Esophagus muscularis mucosa (tissue), 4 donors: ENCODE data around the gene TACC2. TPM values are rescaled to one million over a fixed set of nuclear protein-coding genes. Genes with fewer than 3 reads are reported as not detected.

Source experiments
- DNase-seq: peaks from one replicate; pipeline ENCODE4 v3.0.0-alpha.2; 2017; ENCODE audit errors: extremely low spot score
- H3K27ac ChIP-seq, 4 donors: fragments of 200-600 bp; sonication (generic); replicated peaks in 1 of 4; 1 replicate in 3 of 4; 2 replicates in 1 of 4; pipeline ENCODE4 v1.5.1; 2016 to 2019; ENCODE audit warnings: mild to moderate bottlenecking in 1 of 4
- H3K27me3 ChIP-seq, 4 donors: fragments of 200-600 bp; sonication (generic); one replicate each; pipeline versions ENCODE4 v1.5.1 to v1.6.0; 2016 to 2019
- H3K36me3 ChIP-seq, 4 donors: fragments of 200-600 bp; sonication (generic); one replicate each; pipeline ENCODE4 v1.5.1; 2016 to 2019
- H3K4me1 ChIP-seq, 4 donors: fragments of 200-600 bp; sonication (generic); one replicate each; pipeline ENCODE4 v1.5.1; 2016 to 2019
- H3K4me3 ChIP-seq, 4 donors: fragments of 200-600 bp; sonication (generic); 1 replicate in 2 of 4; 2 replicates in 2 of 4; pipeline ENCODE4 v1.5.1; 2016 to 2019; ENCODE audit warnings: mild to moderate bottlenecking in 4 of 4, moderate library complexity in 1 of 4
- H3K9me3 ChIP-seq, 4 donors: fragments of 200-600 bp; sonication (generic); 1 replicate in 3 of 4; 2 replicates in 1 of 4; pipeline ENCODE4 v1.5.1; 2016 to 2019
- CTCF ChIP-seq, 3 experiments: fragments of 200-600 bp in 2 of 3; fragments of 450-650 bp in 1 of 3; sonication (generic) in 2 of 3; IDR thresholded peaks; one replicate each; pipeline ENCODE4 v1.5.1; 2017 to 2019; ENCODE audit warnings: antibody characterized with exemption in 3 of 3, mild to moderate bottlenecking in 2 of 3, moderate library complexity in 1 of 3
- EP300 ChIP-seq: sonication (generic); formaldehyde crosslinking; IDR thresholded peaks from one replicate; pipeline ENCODE4 v1.6.1; 2017; ENCODE audit warnings: antibody characterized with exemption
- POLR2A ChIP-seq: fragments of 450-650 bp; IDR thresholded peaks from one replicate; pipeline ENCODE4 v1.6.1; 2017; ENCODE audit warnings: antibody characterized with exemption, moderate library complexity, mild to moderate bottlenecking, low read depth
- POLR2AphosphoS5 ChIP-seq, 2 donors: sonication (generic); formaldehyde crosslinking; IDR thresholded peaks; one replicate each; pipeline ENCODE4 v1.6.1; 2017; ENCODE audit warnings: antibody characterized with exemption in 2 of 2
- WGBS: methylation state at CpG from one replicate; pipeline ENCODE4 v1.1.5; 2018; 5-methylcytosine and 5-hydroxymethylcytosine counted together
- intact Hi-C: fragments of 100-400 bp; cut with DNase I; formaldehyde crosslinking; loops from one replicate; pipeline ENCODE4 v1.15.1; 2023
- total RNA-seq, 4 donors: library from RNA; depleted of rRNA; stranded (reverse); fragments of >200 nt; gene quantifications; one replicate each; pipeline versions ENCODE4 v1.1.0 to v1.2.1, GENCODE V29; 2016

The TACC2 gene
- total RNA-seq, 4 donors from 2014 or later, result 53.7 to 99.4 (median 75.6) TPM

GRCh38 chr10:122084286-122085041 lies 95.5 kb downstream of the TACC2 start:
- no peak for TF ChIP-seq POLR2A
- TF ChIP-seq CTCF (IDR thresholded peaks at IDR 0.05), result no peak
- TF ChIP-seq EP300, result no peak
- no peak for TF ChIP-seq POLR2AphosphoS5 (IDR thresholded peaks at IDR 0.05)
- Histone ChIP-seq H3K4me1 (peaks cover 0 to 12% (median 3%) of the 10 kb centered on the region in 4 donors), H3K27ac (no peak overlapping the region), H3K9me3 (no peaks in the 10 kb centered on the region), H3K4me3 (no peak overlapping the region), H3K27me3 (no peaks in the 10 kb centered on the region), H3K36me3 (peaks cover 0 to 54% (median 45%) of the 10 kb centered on the region in 4 donors)
- 95% methylated on average over 5 of the region's 15 CpGs for WGBS
- intact Hi-C loops, result no loop called here
- DNase-seq, result no peak

- 83% methylated on average over 5 of the region's 8 CpGs for WGBS
- TF ChIP-seq POLR2AphosphoS5 (IDR thresholded peaks at IDR 0.05) (no peak), CTCF (IDR thresholded peaks at IDR 0.05) (no peak), EP300 (no peak), POLR2A (no peak)
- Histone ChIP-seq H3K4me1 (peaks cover 0 to 10% (median 2%) of the 10 kb centered on the region in 4 donors), H3K27ac (no peak overlapping the region), H3K9me3 (no peaks in the 10 kb centered on the region), H3K27me3 (no peaks in the 10 kb centered on the region), H3K4me3 (no peak overlapping the region), H3K36me3 (peaks cover 0 to 58% (median 51%) of the 10 kb centered on the region in 4 donors)
- DNase-seq, result no peak
- intact Hi-C loops, result no loop called here
These were observed 96.5 kb downstream of the TACC2 start for GRCh38 chr10:122085423-122085911.

- Histone ChIP-seq H3K27ac (no peak overlapping the region), H3K9me3 (no peaks in the 10 kb centered on the region), H3K36me3 (peaks cover 0 to 61% (median 53%) of the 10 kb centered on the region in 4 donors), H3K27me3 (no peaks in the 10 kb centered on the region), H3K4me1 (peaks cover 0 to 10% (median 2%) of the 10 kb centered on the region in 4 donors), H3K4me3 (no peak overlapping the region)
- TF ChIP-seq EP300 (no peak), POLR2A (no peak), POLR2AphosphoS5 (IDR thresholded peaks at IDR 0.05) (no peak), CTCF (IDR thresholded peaks at IDR 0.05) (no peak)
- 76% methylated on average over 7 of the region's 9 CpGs for WGBS
- DNase-seq, result no peak
- intact Hi-C loops, result no loop called here
These were observed 97.7 kb downstream of the TACC2 start for GRCh38 chr10:122086416-122087240.

- no peak overlapping the region for H3K4me3 ChIP-seq
- H3K36me3 ChIP-seq, result peaks cover 0 to 61% (median 56%) of the 10 kb centered on the region in 4 donors
- H3K27ac ChIP-seq, result no peak overlapping the region
- H3K4me1 ChIP-seq, result peaks cover 0 to 10% (median 2%) of the 10 kb centered on the region in 4 donors
- no peaks in the 10 kb centered on the region for H3K27me3 ChIP-seq
- DNase-seq, result no peak
- intact Hi-C loops, result no loop called here
- WGBS, result 82% methylated on average over 3 of the region's 9 CpGs
- H3K9me3 ChIP-seq, result no peaks in the 10 kb centered on the region
- TF ChIP-seq CTCF (IDR thresholded peaks at IDR 0.05), result no peak
- no peak for TF ChIP-seq POLR2A
- TF ChIP-seq POLR2AphosphoS5 (IDR thresholded peaks at IDR 0.05), result no peak
- TF ChIP-seq EP300, result no peak
These were observed 98.5 kb downstream of the TACC2 start for GRCh38 chr10:122087436-122087835.
